Measurements from ENCODE around the gene TRAK1.

DNA sequence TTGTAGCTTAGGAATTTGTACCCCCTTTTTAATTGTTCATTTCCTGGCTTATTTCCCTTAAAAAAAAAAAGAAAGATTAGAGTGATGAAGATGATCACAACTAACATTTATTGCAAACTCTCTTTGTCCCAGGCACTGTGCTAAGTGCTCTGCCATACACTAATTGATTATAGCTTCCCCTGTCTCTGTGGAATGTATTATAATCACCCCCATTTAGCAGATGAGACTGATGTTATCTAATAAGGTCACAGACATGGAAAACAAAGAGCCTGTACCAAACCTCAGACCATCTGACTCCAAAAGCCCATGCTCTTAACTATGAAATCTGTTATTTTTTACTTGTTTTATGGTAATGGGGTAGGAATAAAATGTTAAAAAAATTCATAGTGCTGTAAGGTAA lies 53.1 kb downstream of the TRAK1 start:
- TF ChIP-seq, protein P1, sequence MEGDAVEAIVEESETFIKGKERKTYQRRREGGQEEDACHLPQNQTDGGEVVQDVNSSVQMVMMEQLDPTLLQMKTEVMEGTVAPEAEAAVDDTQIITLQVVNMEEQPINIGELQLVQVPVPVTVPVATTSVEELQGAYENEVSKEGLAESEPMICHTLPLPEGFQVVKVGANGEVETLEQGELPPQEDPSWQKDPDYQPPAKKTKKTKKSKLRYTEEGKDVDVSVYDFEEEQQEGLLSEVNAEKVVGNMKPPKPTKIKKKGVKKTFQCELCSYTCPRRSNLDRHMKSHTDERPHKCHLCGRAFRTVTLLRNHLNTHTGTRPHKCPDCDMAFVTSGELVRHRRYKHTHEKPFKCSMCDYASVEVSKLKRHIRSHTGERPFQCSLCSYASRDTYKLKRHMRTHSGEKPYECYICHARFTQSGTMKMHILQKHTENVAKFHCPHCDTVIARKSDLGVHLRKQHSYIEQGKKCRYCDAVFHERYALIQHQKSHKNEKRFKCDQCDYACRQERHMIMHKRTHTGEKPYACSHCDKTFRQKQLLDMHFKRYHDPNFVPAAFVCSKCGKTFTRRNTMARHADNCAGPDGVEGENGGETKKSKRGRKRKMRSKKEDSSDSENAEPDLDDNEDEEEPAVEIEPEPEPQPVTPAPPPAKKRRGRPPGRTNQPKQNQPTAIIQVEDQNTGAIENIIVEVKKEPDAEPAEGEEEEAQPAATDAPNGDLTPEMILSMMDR (IDR thresholded peaks at IDR 0.05), result no peak
- no peak for TF ChIP-seq EP300 (IDR thresholded peaks at IDR 0.05)
